Nucleus accumbens (tissue), 56 donors: Measurements from ENCODE around the gene PCK2.

Experiments used
- DNase-seq, 56 donors: peaks; one replicate each; lab custom pipeline; 2025; lab: John Stamatoyannopoulos, UW

Gene PCK2

DNA sequence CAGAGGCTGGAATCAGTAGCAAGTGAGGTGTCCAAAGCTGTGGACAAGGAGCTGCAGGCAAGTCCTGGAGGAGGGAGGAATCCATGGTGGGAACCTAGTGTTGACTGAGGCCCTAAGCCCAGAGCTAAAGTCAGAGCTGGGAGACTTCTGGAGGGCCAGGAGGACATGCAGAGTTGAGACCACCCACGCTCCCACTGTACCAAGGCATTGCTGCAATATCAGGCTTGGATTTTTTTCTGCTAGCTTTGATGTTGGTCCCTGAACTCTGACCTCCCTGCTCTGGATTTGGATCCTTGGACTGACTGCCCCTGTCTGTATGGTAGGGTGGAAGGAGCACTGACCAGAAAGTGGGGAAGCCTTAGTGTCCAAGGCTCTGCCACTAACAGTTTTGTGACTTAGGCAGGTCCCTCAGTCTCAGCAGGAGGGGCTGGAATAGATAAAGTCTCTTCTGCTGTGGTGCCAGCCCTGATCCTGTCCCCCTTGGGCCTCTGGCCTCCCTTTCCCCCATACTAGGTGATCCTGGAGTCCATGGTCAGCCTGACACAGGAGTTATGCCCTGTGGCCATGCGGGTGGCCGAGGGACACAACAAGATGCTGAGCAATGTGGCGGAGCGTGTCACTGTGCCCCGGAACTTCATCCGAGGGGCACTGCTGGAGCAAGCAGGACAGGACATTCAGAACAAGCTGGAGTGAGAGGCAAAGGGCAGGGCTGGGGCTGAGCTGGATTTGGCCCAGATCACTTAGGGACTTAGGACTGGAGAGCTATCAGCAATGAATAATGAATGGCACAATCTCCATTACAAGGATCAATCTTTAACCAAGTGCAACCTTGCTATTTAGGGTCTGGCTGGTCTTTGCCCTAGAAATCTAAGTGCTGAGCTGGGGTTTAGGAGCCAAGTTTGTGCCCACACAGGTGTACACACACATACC lies 32.9 kb upstream of the PCK2 start:
- no peak for DNase-seq

DNA sequence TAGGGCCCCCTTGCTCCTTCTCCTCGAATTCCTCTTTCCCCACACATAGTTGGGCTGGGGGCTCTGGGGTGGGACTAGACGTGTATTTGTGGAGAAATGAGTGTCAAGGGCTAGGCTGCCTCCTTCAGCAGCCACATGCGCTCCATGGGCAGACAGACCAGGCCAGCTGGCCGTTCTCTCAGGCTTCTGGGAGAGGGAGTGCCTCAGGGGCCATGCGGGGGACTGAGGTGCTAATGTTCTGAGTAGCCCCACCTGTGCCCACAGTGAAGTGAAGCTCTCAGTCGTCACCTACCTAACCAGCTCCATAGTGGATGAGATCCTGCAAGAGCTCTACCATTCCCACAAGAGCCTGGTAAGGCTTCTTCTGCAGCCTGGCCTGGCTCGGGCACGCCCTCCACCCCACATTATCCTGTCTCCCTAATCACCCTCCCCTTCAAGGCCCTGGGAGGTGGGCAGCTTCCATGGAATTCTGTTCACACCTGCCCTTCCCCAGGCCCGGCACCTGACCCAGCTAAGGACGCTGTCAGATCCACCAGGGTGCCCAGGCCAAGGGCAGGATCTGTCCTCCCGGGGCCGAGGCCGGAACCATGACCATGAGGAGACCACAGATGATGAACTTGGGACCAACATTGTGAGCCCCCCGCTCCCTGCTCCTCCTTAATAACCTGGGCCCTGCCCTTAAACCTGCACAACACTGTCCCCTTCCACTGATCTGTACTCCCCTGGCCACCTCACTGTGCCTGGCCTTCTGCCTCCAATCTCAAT lies 31.7 kb upstream of the PCK2 start:
- DNase-seq = no peak

DNA sequence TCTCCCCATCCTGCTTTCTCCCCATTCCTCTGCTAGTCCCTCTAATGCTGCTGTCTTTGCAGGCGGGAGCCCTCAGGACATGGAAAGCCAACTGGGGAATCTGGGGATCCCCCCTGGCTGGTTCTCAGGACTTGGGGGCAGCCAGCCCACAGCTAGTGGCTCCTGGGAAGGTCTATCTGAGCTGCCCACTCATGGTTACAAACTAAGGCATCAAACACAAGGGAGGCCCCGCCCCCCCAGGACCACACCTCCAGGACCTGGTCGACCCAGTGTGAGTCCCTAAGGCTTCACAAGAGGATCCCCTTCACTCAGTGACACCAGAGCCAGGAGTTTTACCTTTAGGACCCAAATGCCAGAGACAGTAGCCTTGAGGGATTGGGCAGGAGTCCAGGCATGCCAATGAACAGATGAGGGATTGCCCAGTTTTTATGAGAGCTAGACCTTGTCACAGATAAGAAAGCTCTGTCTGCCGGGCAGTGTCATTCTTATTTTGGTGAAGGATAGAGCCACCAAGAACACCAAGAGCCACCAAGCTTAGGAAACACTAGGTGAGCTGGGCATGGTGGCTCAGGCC lies 30.8 kb upstream of the PCK2 start:
- no peak for DNase-seq

DNA sequence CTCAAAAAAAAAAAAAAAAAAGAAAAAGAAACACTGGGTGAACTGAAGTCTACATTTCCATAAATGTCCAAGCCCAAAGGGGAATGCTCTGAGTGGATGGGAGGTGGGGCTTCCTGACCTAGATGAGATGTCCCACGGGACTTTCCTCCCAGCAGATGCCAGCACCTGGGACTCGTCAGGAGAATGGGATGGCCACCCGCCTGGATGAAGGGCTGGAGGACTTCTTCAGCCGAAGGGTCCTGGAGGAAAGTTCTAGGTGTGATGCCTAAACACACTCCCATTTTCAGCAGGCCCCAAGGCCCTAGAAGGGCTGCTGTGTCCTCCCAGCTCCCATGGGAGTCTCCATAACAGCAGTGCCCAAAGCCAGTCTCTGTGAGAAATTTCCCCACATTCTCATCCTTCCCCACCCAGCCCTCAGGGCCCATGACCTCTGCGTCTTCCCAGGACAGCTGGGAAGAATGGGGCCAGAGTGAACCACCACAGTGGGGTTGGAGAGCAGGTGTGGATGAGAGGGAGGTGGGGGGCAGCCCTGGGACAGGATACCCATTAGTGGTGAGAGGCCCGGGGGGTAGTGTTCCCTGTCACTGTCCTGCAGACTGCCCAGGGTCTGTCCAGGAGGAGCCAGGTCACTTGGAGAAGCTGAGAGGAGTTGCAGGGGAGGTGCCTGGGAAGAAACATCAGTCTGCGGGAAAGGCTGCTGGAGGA lies 29.9 kb upstream of the PCK2 start:
- DNase-seq = no peak

DNA sequence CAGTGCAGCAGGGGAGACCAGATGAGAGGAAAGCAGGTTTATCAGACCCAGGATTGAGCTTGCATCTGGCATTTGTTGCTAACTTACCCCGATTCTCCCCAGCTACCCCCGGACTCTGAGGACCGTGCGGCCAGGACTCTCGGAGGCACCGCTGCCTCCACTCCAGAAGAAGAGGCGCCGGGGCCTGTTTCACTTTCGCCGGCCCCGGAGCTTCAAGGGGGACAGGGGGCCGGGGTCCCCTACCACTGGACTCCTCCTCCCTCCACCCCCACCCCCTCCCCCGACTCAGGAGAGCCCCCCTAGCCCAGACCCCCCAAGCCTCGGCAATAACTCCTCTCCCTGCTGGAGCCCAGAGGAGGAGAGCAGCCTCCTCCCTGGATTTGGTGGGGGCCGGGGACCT lies 29.3 kb upstream of the PCK2 start:
- no peak for DNase-seq

DNA sequence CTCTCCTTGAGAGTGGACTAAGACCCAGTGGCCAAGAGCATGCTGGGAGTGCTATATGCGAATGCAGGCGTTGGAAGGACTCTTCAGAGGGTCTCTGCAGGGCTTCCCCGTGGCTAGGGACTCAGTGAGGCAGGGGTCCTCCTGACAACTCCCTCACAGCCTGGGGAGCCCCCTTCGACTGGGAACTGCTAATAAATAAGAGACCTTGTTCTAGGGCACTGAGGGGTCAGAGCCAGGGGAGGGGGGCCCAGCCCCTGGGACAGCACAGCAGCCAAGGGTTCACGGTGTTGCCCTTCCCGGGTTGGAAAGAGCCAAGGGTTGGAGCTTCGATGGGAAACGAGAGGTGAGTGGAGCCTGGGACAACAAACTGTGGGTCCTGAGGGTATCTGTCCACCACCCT lies 28.7 kb upstream of the PCK2 start:
- no peak for DNase-seq

DNA sequence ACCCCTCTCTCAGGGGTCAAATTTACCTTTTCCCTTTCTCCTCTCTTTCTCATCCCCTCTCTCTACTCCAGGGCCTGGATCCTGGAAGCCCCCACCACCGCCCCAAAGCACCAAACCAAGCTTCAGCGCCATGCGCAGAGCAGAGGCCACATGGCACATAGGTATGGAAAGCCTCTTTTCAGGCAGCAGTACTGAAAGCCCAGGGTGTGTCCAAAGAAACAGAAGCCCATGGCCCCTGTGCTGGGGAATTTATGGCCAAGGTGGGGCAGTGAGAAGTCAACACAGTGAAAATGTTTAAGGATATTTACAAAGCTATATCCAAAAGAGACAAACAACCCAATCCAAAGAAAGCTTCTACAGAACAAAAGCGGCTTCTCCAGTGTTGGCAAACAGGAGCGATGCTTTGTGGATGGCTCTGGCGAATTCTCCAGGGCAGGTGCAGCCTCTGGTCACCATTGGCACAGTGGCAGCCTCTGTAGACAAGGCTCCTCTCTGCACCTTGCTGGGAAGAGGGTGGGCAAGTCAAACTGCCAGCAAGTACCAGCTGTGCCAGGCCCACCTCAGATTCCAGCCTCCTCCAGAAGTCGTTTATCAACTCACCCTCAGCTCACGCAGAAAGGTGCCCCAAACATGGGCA lies 27.5 kb upstream of the PCK2 start:
- DNase-seq = no peak

DNA sequence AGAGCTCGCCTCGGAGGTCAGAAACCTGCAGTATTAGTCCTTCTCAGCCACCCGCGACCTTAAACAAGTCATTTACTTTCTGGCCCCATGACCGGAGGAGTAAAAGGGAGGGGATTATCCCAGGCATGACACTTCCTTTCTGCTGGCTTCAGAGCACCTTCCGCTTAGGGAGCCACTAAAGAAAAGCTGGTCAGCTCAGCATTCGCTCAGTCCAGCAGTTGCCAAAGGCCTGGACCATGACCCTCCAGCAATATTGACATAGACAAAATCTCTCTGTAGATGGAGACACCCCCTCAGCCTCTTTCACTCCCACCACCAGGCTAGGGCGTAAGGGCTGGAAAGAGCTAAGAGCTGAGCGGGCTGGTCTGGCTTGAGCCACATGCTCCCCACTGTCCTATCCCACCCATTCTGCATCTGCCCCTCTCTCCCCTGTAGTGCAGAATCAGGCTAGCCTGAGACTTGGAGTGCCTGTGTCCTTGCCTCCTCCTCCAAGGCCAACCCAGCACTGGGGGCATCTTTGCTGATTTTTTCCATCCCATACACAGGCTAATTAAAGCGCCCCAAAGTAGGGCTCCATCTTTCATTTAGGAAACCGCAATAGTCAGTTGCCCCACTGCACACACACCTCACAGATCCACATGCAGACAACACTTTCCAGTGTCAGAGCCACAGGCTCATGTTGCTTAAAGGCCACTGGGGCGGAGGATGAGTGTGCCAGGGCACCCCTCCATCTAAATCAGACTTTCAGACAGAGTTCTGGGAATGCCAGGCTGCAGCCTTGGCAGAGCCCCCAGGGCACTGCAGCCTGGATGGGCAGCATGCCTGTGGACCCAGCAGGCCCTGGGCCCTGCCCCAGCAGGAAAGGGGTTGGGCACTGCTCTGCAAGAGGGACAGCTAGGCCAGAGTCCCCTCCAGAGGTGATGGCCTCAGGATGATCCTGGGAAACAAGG lies 26.7 kb upstream of the PCK2 start:
- DNase-seq = peak in 19 of 56 donors; percentile 20 to 59 (median 34)

DNA sequence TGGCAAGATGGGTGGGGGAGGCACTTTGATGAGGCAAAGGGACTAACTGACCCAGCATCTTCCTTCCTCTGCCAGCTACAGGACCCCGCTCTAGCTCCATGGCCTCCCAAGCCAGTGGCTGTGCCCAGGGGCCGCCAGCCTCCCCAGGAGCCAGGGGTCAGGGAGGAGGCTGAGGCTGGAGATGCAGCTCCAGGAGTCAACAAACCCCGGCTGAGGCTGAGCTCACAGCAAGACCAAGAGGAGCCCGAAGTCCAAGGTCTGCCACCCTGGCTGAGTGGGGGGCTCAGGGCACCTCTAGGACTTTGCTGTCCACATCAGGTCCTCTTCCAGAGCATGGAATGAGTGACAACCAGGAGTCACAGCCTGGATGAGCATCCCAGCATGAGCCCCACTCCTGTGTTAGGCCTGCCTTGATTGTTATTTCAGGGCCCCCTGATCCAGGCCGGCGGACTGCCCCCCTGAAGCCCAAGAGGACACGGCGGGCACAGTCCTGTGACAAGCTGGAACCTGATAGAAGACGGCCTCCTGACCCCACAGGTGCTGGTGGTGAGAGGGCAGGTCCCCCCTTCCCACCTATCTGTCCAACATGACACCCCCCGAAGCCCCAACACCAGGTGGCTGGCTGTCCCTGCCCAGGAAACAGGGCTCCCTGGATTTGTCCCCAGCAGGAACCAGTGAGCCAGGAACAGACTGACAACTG lies 25.2 kb upstream of the PCK2 start:
- DNase-seq = no peak

DNA sequence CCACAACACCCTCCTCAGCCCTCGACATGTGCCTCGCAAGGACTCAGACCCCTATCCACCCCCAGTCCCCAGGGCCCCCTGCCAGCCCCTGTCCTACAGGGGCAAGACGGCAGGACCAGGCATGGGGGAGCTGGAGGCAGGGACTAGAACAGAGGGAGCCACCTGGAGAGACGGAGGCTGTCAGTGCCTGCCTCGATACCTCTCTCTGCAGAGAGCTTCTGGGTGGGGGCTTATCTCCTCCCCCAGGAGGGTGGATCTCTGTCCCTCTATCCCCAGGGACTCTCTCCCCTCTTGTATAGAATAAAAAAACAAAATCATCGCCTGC lies 24.7 kb upstream of the PCK2 start:
- no peak for DNase-seq

DNA sequence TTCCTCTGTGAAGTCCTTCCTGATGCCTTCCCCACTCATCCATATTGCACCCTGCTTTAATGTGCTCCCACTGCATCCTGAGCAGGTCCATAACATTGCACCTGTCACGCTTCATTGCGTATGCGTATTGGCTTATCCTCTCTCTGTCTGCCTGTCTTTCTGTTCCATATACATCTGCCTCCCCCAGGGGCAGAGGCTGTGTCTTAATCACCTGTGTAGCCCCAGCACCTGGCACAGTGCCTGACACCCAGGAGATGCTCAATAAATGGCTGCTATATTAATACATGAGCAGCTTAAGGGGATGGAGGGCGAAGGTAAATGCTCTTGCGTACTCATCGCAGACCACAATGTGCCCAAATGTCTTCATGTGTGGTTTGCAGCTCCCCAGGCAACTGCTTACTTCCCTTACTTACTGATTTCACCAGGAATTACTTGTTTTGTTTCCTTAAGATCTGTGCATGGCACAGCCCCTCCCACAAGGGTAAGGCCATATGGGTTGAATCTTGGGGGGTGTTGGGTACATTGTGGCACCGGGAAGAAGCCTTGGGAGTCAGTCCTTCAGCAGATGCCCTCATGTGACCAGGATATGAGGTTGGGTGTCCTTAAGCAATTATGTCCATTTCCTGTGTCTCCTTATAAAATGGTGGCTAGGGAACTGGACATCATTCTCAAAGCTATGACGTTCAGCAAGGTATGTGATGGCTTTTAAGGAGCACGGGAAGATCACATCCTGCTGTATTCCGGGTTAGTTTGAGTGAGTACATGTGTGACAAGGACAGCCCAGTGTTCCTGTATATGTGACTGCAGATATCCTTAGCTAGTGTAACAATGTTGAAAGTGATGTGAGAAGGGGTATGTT lies 23.6 kb upstream of the PCK2 start:
- no peak for DNase-seq

DNA sequence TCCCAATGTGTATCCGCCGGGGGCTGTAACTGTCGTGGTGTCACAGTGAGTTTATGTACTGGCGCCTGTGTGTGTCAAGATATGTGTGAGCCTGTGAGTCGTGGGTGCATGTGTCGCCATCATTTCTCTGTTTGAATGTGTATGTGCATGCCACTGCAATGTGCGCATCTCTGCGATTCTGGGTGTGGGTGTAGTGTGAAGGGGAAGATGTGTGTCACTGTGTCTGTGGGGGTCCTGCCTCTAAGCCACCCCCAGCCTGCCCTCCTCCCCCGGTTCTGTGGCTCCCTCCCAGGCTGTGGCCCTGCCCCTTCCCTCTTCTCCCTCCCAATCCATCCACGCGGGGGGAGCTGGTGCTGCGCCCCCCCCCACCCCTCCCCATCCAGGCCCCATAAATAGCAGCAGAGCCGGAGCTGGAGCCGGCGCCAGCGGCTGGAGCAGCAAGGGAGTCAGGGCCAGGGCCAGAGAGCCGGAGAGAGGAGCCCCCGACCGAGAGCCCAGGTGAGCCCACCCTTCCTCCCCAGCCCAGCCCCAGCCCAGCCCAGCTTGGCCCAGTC lies 22.9 kb upstream of the PCK2 start, which contains the start of gene CPNE6:
CPNE6 (plus strand) TSS at position 419 of the 554 bp plus-strand sequence. CDS start 1,375 bp downstream, outside the sequence.
- peak in 30 of 56 donors; percentile 12 to 72 (median 44) for DNase-seq

DNA sequence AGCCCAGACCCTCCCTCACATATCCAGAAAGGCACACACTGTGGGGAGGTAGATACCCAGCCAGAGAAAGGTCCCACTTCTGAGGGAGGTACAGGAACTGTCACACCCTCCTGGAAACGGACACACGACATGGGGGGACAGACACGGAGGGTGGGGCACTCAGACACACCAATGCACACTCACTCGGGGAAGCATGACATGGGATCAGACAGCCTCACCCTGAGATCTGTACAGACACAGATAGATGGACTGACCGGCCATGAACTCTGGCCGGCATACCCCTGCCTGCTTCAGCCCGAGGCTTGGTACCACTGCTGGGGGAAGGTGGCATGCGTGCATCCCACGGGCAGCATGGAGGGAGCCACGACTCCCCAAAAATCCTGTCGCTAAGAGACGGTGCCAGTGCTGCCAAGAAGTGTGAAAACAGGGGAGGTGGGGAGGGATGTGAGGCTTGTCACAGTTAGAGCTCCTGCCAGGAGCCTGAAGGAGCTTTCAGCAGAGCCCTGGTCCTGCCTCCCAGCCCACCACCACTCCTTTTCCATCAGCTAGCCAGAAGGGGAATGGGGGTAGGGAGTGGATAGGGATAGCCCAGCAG lies 22.2 kb upstream of the PCK2 start:
- peak in 32 of 56 donors; percentile 23 to 70 (median 51) for DNase-seq

DNA sequence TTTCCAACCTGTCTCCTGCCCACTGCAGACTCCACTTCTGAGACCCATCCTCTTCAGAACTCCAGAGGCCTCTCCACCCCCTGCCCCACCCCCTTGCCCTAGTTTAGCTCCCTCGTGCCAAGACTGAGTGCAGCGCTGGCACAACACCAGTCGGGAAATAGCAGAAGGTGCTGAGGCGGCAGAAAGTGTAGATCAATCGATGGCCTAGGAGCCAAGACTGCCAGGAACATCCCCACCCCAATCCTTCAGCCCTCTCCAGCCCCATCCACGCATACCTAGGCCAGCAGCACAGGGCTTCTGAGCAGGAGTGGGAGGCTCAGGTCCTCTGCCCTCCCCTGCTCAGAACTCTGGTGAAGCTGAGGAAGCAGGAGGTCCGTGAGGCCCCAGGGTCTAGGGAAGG lies 21.7 kb upstream of the PCK2 start:
- DNase-seq = peak in 32 of 56 donors; percentile 16 to 69 (median 48)

DNA sequence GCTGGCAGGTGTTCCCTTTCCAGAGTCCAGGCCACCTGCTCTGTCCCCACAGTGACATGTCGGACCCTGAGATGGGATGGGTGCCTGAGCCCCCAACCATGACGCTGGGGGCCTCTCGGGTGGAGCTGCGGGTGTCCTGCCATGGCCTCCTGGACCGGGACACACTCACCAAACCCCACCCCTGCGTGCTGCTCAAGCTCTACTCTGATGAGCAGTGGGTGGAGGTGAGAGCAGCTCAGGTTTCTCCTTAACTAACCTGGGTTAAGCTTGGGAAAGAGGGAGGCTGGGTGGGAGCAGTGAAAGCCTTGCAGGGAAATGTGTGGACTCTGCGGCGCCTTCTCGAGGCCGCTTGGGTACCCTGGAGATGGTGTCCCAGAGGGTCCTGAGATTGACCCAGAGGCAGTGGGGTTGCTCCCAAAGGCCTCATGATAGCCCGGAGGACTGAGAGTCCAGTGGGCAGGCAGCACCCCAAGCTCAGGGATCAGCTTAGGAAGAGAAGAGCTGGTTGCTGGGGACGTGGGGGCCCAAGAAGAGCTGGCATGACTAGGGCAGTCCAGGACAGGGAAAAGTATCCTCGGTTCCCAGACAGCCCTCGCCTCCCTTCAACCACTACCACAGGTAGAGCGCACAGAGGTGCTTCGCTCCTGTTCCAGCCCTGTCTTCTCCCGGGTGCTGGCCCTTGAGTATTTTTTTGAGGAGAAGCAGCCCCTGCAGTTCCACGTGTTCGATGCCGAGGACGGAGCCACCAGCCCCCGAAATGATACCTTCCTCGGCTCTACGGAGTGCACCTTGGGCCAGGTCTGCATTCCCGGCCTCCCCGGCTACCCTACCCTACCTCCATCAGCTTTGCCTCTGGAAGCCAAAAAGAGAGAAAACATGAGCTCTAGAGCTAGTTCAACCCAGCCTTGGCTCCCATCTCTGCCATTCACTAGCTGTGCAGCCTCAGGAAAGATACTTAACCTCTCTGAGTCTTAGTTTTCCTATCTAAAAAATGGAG lies 20.9 kb upstream of the PCK2 start:
- peak in 2 of 56 donors; percentile 11 to 12 for DNase-seq
